ENCODE data around the gene RPS19BP1. TPM values are rescaled to one million over a fixed set of nuclear protein-coding genes. Genes with fewer than 3 reads are reported as not detected.
A peak's percentile ranks its signal among the peaks of the same experiment; 100 is the strongest.

Gene RPS19BP1
- total RNA-seq, 1 donor from 2014 or later, result 27.7 TPM

GRCh38 chr22:39571538-39571937 lies 39.0 kb upstream of the RPS19BP1 start:
- peaks cover 9% of the 10 kb centered on the region for H3K27me3 Mint-ChIP-seq (ENCODE audit: insufficient read depth, low read depth)
- no peak overlapping the region for H3K27ac Mint-ChIP-seq
- Histone ChIP-seq H3F3A (ENCODE audit: low read depth) (no peaks in the 10 kb centered on the region), H3K4me1 (no peaks in the 10 kb centered on the region), H3K27ac (no peak overlapping the region), H3K27me3 (no peaks in the 10 kb centered on the region), H4K20me1 (ENCODE audit: low read depth) (no peaks in the 10 kb centered on the region), H3K9ac (no peak overlapping the region), H3K4me3 (no peak overlapping the region), H3K4me2 (no peak overlapping the region), H3K36me3 (no peaks in the 10 kb centered on the region), H3K79me2 (ENCODE audit: low read depth) (no peaks in the 10 kb centered on the region), H3K9me3 (ENCODE audit: low read depth) (no peaks in the 10 kb centered on the region), H2AFZ (replicated peaks) (no peak overlapping the region)
- TF ChIP-seq CTCF (IDR thresholded peaks at IDR 0.05), result no peak
- no peak for DNase-seq (ENCODE audit: low spot score)
- no peak overlapping the region for H3K4me3 Mint-ChIP-seq
- peaks cover 3% of the 10 kb centered on the region for H3K4me1 Mint-ChIP-seq
- H3K9me3 Mint-ChIP-seq, result no peaks in the 10 kb centered on the region
- H3K36me3 Mint-ChIP-seq, result no peaks in the 10 kb centered on the region

- Mint-ChIP-seq H3K27me3 (ENCODE audit: insufficient read depth, low read depth) (peaks cover 12% of the 10 kb centered on the region), H3K4me3 (no peak within 1 kb of the TSS), H3K27ac (peak within 1 kb of the TSS; percentile 33), H3K36me3 (no peaks in the 10 kb centered on the region), H3K9me3 (no peaks in the 10 kb centered on the region), H3K4me1 (peaks cover 3% of the 10 kb centered on the region)
- no peak for DNase-seq (ENCODE audit: low spot score)
- H3F3A ChIP-seq (ENCODE audit: low read depth), result no peaks in the 10 kb centered on the region
- no peaks in the 10 kb centered on the region for H3K36me3 ChIP-seq
- no peak within 1 kb of the TSS for H3K9ac ChIP-seq
- H4K20me1 ChIP-seq (ENCODE audit: low read depth), result no peaks in the 10 kb centered on the region
- no peak for TF ChIP-seq EZH2phosphoT487 (IDR thresholded peaks at IDR 0.05)
- TF ChIP-seq EZH2 (IDR thresholded peaks at IDR 0.05), result no peak
- TF ChIP-seq CTCF (IDR thresholded peaks at IDR 0.05), result no peak
- H3K9me3 ChIP-seq (ENCODE audit: low read depth), result no peaks in the 10 kb centered on the region
- no peak within 1 kb of the TSS for H2AFZ ChIP-seq (replicated peaks)
- H3K27me3 ChIP-seq, result no peaks in the 10 kb centered on the region
- H3K4me3 ChIP-seq, result no peak within 1 kb of the TSS
- no peaks in the 10 kb centered on the region for H3K4me1 ChIP-seq
- H3K27ac ChIP-seq, result no peak within 1 kb of the TSS
- no peak within 1 kb of the TSS for H3K4me2 ChIP-seq
- H3K79me2 ChIP-seq (ENCODE audit: low read depth), result no peaks in the 10 kb centered on the region
Observed at GRCh38 chr22:39570665-39571064, 38.1 kb upstream of the RPS19BP1 start, which contains the start of gene CACNA1I. CACNA1I (plus strand) TSS chr22:39570753; CDS start chr22:39570753, 0 bp downstream.

GRCh38 chr22:39570226-39570625 lies 37.7 kb upstream of the RPS19BP1 start:
- no peaks in the 10 kb centered on the region for H4K20me1 ChIP-seq (ENCODE audit: low read depth)
- H3K4me3 Mint-ChIP-seq, result no peak overlapping the region
- no peak for TF ChIP-seq EZH2phosphoT487 (IDR thresholded peaks at IDR 0.05)
- TF ChIP-seq EZH2 (IDR thresholded peaks at IDR 0.05), result no peak

GRCh38 chr22:39569066-39569465 lies 36.5 kb upstream of the RPS19BP1 start:
- H3K9me3 Mint-ChIP-seq, result no peaks in the 10 kb centered on the region
- H3K4me2 ChIP-seq, result no peak overlapping the region
- DNase-seq (ENCODE audit: low spot score), result no peak
- H3K27ac Mint-ChIP-seq, result no peak overlapping the region
- H3K79me2 ChIP-seq (ENCODE audit: low read depth), result no peaks in the 10 kb centered on the region
- H3K27me3 ChIP-seq, result no peaks in the 10 kb centered on the region
- H3K36me3 ChIP-seq, result no peaks in the 10 kb centered on the region
- H2AFZ ChIP-seq (replicated peaks), result no peak overlapping the region
- no peaks in the 10 kb centered on the region for H4K20me1 ChIP-seq (ENCODE audit: low read depth)
- H3F3A ChIP-seq (ENCODE audit: low read depth), result peaks cover 2% of the 10 kb centered on the region
- H3K9ac ChIP-seq, result no peak overlapping the region
- no peak overlapping the region for H3K27ac ChIP-seq
- no peak overlapping the region for H3K4me3 Mint-ChIP-seq
- H3K4me1 Mint-ChIP-seq, result no peaks in the 10 kb centered on the region
- TF ChIP-seq EZH2 (IDR thresholded peaks at IDR 0.05) (no peak), EZH2phosphoT487 (IDR thresholded peaks at IDR 0.05) (no peak), CTCF (IDR thresholded peaks at IDR 0.05) (no peak)
- no peaks in the 10 kb centered on the region for H3K36me3 Mint-ChIP-seq
- H3K9me3 ChIP-seq (ENCODE audit: low read depth), result no peaks in the 10 kb centered on the region
- H3K4me3 ChIP-seq, result no peak overlapping the region
- no peaks in the 10 kb centered on the region for H3K4me1 ChIP-seq
- peaks cover 13% of the 10 kb centered on the region for H3K27me3 Mint-ChIP-seq (ENCODE audit: insufficient read depth, low read depth)

More at GRCh38 chr22:39570226-39570625, 37.7 kb upstream of the RPS19BP1 start:
- H3K27me3 ChIP-seq, result no peaks in the 10 kb centered on the region
- no peaks in the 10 kb centered on the region for H3K9me3 Mint-ChIP-seq
- no peaks in the 10 kb centered on the region for H3K36me3 ChIP-seq
- H3K36me3 Mint-ChIP-seq, result no peaks in the 10 kb centered on the region
- H3K27ac ChIP-seq, result no peak overlapping the region
- peaks cover 14% of the 10 kb centered on the region for H3K27me3 Mint-ChIP-seq (ENCODE audit: insufficient read depth, low read depth)
- H3K4me2 ChIP-seq, result no peak overlapping the region
- no peaks in the 10 kb centered on the region for H3F3A ChIP-seq (ENCODE audit: low read depth)
- peaks cover 3% of the 10 kb centered on the region for H3K4me1 Mint-ChIP-seq
- H2AFZ ChIP-seq (replicated peaks), result no peak overlapping the region
- no peak overlapping the region for H3K4me3 ChIP-seq
- H3K4me1 ChIP-seq, result no peaks in the 10 kb centered on the region
- H3K9ac ChIP-seq, result no peak overlapping the region
- no peak for DNase-seq (ENCODE audit: low spot score)
- H3K9me3 ChIP-seq (ENCODE audit: low read depth), result no peaks in the 10 kb centered on the region
- no peaks in the 10 kb centered on the region for H3K79me2 ChIP-seq (ENCODE audit: low read depth)
- H3K27ac Mint-ChIP-seq, result no peak overlapping the region
